Stomach smooth muscle (tissue), 2 donors: ENCODE data around the gene FOXI2.

Experiments used
- H3K27ac ChIP-seq: one replicate; pipeline ENCODE4 v1.7.0; 2013; ENCODE audit warnings: mild to moderate bottlenecking, low read length, inconsistent platforms
- H3K27me3 ChIP-seq, 2 donors: one replicate each; pipeline ENCODE4 v1.7.0; 2013; ENCODE audit warnings: low read length in 2 of 2; ENCODE audit not compliant: insufficient read depth in 2 of 2, control insufficient read depth in 1 of 2
- H3K36me3 ChIP-seq, 2 donors: one replicate each; pipeline ENCODE4 v1.7.0; 2013; ENCODE audit warnings: low read length in 2 of 2; ENCODE audit not compliant: control insufficient read depth in 2 of 2, insufficient read depth in 2 of 2
- H3K4me1 ChIP-seq: one replicate; pipeline ENCODE4 v1.7.0; 2013; ENCODE audit warnings: low read length; ENCODE audit not compliant: control insufficient read depth, insufficient read depth
- H3K4me3 ChIP-seq, 2 donors: one replicate each; pipeline ENCODE4 v1.7.0; 2013; ENCODE audit warnings: low read length in 2 of 2
- H3K9ac ChIP-seq, 2 donors: one replicate each; pipeline ENCODE4 v1.7.0; 2013; ENCODE audit warnings: low read length in 2 of 2, mild to moderate bottlenecking in 1 of 2
- H3K9me3 ChIP-seq, 2 donors: one replicate each; pipeline ENCODE4 v1.7.0; 2013; ENCODE audit warnings: low read length in 2 of 2; ENCODE audit not compliant: control insufficient read depth in 2 of 2
- donor health status: healthy.
- donor health status: Pancreatic carcinoma.

FOXI2 gene

GRCh38 chr10:127736915-127737562, at the start of gene FOXI2:
FOXI2 (plus strand) TSS chr10:127737185; CDS start chr10:127737274, 89 bp downstream.
- H3K36me3 ChIP-seq = no peaks in the 10 kb centered on the region
- H3K4me3 ChIP-seq = no peak within 1 kb of the TSS
- H3K27ac ChIP-seq = no peak within 1 kb of the TSS
- H3K27me3 ChIP-seq = peaks cover 17 to 31% of the 10 kb centered on the region in 2 donors
- H3K9me3 ChIP-seq = no peaks in the 10 kb centered on the region
- no peaks in the 10 kb centered on the region for H3K4me1 ChIP-seq
- H3K9ac ChIP-seq = no peak within 1 kb of the TSS

- no peaks in the 10 kb centered on the region for H3K9me3 ChIP-seq
- H3K4me3 ChIP-seq = no peak overlapping the region
- no peak overlapping the region for H3K27ac ChIP-seq
- H3K4me1 ChIP-seq = no peaks in the 10 kb centered on the region
- no peaks in the 10 kb centered on the region for H3K27me3 ChIP-seq
- no peak overlapping the region for H3K9ac ChIP-seq
- no peaks in the 10 kb centered on the region for H3K36me3 ChIP-seq
These were observed 49.4 kb upstream of the FOXI2 start for GRCh38 chr10:127687548-127687947.

- Histone ChIP-seq H3K4me3 (no peak overlapping the region), H3K9me3 (no peaks in the 10 kb centered on the region), H3K27ac (no peak overlapping the region), H3K27me3 (no peaks in the 10 kb centered on the region), H3K36me3 (no peaks in the 10 kb centered on the region), H3K4me1 (no peaks in the 10 kb centered on the region), H3K9ac (no peak overlapping the region)
These were observed 46.7 kb upstream of the FOXI2 start for GRCh38 chr10:127690176-127690835.

GRCh38 chr10:127694580-127695193, 42.3 kb upstream of the FOXI2 start:
- Histone ChIP-seq H3K36me3 (no peaks in the 10 kb centered on the region), H3K4me1 (no peaks in the 10 kb centered on the region), H3K27ac (no peak overlapping the region), H3K9me3 (no peaks in the 10 kb centered on the region), H3K9ac (no peak overlapping the region), H3K27me3 (peaks cover 0 to under 1% of the 10 kb centered on the region in 2 donors), H3K4me3 (no peak overlapping the region)

- no peaks in the 10 kb centered on the region for H3K36me3 ChIP-seq
- H3K4me3 ChIP-seq = no peak overlapping the region
- peaks cover 0 to 2% of the 10 kb centered on the region in 2 donors for H3K27me3 ChIP-seq
- no peak overlapping the region for H3K27ac ChIP-seq
- H3K9ac ChIP-seq = no peak overlapping the region
- no peaks in the 10 kb centered on the region for H3K4me1 ChIP-seq
- H3K9me3 ChIP-seq = no peaks in the 10 kb centered on the region
These were observed 41.6 kb upstream of the FOXI2 start for GRCh38 chr10:127695431-127695830.

- Histone ChIP-seq H3K4me1 (no peaks in the 10 kb centered on the region), H3K4me3 (no peak overlapping the region), H3K27me3 (peaks cover 2 to 4% of the 10 kb centered on the region in 2 donors), H3K36me3 (no peaks in the 10 kb centered on the region), H3K27ac (no peak overlapping the region), H3K9me3 (peaks cover 0 to 3% of the 10 kb centered on the region in 2 donors), H3K9ac (no peak overlapping the region)
These were observed 38.1 kb upstream of the FOXI2 start for GRCh38 chr10:127698886-127699285.

- H3K27me3 ChIP-seq = peaks cover 2 to 4% of the 10 kb centered on the region in 2 donors
These were observed 37.7 kb upstream of the FOXI2 start for GRCh38 chr10:127699311-127699710.

GRCh38 chr10:127702271-127702670, 34.7 kb upstream of the FOXI2 start:
- Histone ChIP-seq H3K9me3 (peaks cover 0 to 9% of the 10 kb centered on the region in 2 donors), H3K4me1 (no peaks in the 10 kb centered on the region), H3K9ac (no peak overlapping the region), H3K27me3 (peaks cover 2 to 4% of the 10 kb centered on the region in 2 donors), H3K4me3 (no peak overlapping the region), H3K36me3 (no peaks in the 10 kb centered on the region), H3K27ac (no peak overlapping the region)

More at GRCh38 chr10:127699311-127699710, 37.7 kb upstream of the FOXI2 start:
- H3K4me1 ChIP-seq = no peaks in the 10 kb centered on the region
- no peak overlapping the region for H3K4me3 ChIP-seq
- H3K36me3 ChIP-seq = no peaks in the 10 kb centered on the region
- H3K27ac ChIP-seq = no peak overlapping the region
- H3K9ac ChIP-seq = no peak overlapping the region
- H3K9me3 ChIP-seq = peaks cover 0 to 6% of the 10 kb centered on the region in 2 donors

GRCh38 chr10:127715249-127715648, 21.7 kb upstream of the FOXI2 start:
- Histone ChIP-seq H3K4me3 (no peak overlapping the region), H3K36me3 (no peaks in the 10 kb centered on the region), H3K27ac (no peak overlapping the region), H3K27me3 (no peaks in the 10 kb centered on the region), H3K9me3 (no peaks in the 10 kb centered on the region), H3K9ac (no peak overlapping the region), H3K4me1 (no peaks in the 10 kb centered on the region)

- Histone ChIP-seq H3K9me3 (no peaks in the 10 kb centered on the region), H3K9ac (no peak overlapping the region), H3K27me3 (no peaks in the 10 kb centered on the region), H3K4me3 (no peak overlapping the region), H3K4me1 (no peaks in the 10 kb centered on the region), H3K27ac (no peak overlapping the region), H3K36me3 (no peaks in the 10 kb centered on the region)
These were observed 21.1 kb upstream of the FOXI2 start for GRCh38 chr10:127715782-127716378.
